Measurements from ENCODE around the gene PLCL1.

DNA sequence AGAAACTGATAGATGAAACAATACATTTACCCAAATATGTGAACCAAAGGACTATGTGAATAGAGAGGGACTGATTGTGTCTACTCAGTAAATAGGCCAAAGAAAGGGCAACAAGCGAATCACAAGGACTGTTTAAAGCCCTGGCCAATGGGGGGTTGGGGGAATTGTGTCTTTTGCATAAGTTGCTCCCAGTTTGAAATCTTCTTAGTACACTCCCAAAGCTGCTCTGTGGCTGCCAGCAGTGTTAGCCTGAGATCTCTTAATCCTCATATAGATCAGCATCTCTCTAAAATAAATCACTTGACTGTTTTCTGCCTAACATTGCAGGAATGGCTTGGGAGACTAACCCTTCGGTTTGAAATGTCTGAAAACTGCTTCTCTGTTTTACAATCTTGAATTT lies 236.4 kb downstream of the PLCL1 start:
- TF ChIP-seq, protein P1, sequence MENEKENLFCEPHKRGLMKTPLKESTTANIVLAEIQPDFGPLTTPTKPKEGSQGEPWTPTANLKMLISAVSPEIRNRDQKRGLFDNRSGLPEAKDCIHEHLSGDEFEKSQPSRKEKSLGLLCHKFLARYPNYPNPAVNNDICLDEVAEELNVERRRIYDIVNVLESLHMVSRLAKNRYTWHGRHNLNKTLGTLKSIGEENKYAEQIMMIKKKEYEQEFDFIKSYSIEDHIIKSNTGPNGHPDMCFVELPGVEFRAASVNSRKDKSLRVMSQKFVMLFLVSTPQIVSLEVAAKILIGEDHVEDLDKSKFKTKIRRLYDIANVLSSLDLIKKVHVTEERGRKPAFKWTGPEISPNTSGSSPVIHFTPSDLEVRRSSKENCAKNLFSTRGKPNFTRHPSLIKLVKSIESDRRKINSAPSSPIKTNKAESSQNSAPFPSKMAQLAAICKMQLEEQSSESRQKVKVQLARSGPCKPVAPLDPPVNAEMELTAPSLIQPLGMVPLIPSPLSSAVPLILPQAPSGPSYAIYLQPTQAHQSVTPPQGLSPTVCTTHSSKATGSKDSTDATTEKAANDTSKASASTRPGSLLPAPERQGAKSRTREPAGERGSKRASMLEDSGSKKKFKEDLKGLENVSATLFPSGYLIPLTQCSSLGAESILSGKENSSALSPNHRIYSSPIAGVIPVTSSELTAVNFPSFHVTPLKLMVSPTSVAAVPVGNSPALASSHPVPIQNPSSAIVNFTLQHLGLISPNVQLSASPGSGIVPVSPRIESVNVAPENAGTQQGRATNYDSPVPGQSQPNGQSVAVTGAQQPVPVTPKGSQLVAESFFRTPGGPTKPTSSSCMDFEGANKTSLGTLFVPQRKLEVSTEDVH (IDR thresholded peaks at IDR 0.05; ENCODE audit: low read depth, partially characterized antibody), result no peak
- no peak for TF ChIP-seq MTA3 (IDR thresholded peaks at IDR 0.05; ENCODE audit: borderline replicate concordance, low read length)
- TF ChIP-seq, protein P2, sequence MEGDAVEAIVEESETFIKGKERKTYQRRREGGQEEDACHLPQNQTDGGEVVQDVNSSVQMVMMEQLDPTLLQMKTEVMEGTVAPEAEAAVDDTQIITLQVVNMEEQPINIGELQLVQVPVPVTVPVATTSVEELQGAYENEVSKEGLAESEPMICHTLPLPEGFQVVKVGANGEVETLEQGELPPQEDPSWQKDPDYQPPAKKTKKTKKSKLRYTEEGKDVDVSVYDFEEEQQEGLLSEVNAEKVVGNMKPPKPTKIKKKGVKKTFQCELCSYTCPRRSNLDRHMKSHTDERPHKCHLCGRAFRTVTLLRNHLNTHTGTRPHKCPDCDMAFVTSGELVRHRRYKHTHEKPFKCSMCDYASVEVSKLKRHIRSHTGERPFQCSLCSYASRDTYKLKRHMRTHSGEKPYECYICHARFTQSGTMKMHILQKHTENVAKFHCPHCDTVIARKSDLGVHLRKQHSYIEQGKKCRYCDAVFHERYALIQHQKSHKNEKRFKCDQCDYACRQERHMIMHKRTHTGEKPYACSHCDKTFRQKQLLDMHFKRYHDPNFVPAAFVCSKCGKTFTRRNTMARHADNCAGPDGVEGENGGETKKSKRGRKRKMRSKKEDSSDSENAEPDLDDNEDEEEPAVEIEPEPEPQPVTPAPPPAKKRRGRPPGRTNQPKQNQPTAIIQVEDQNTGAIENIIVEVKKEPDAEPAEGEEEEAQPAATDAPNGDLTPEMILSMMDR (IDR thresholded peaks at IDR 0.05 in 2 of 3, conservative IDR thresholded peaks at IDR 0.05 in 1 of 3; ENCODE audit: control insufficient read depth in 2 of 3, extremely low read depth in 1 of 3, insufficient read depth in 1 of 3, low read depth in 3 of 3, low read length in 3 of 3), result no peak
- TF ChIP-seq MLLT1 (IDR thresholded peaks at IDR 0.05), result no peak
- no peak for TF ChIP-seq SP1 (IDR thresholded peaks at IDR 0.05; ENCODE audit: low read depth, low read length)
- TF ChIP-seq MYB (IDR thresholded peaks at IDR 0.05; ENCODE audit: borderline replicate concordance, low read depth, low read length), result no peak
- TF ChIP-seq NFYB (IDR thresholded peaks at IDR 0.05; ENCODE audit: insufficient read depth, low read depth, low read length), result no peak
- no peak for TF ChIP-seq USF2 (IDR thresholded peaks at IDR 0.05; ENCODE audit: borderline replicate concordance, low read depth, low read length)
- no peak for TF ChIP-seq POLR2AphosphoS2 (IDR thresholded peaks at IDR 0.05; ENCODE audit: low read depth, low read length)
- TF ChIP-seq, protein P3, sequence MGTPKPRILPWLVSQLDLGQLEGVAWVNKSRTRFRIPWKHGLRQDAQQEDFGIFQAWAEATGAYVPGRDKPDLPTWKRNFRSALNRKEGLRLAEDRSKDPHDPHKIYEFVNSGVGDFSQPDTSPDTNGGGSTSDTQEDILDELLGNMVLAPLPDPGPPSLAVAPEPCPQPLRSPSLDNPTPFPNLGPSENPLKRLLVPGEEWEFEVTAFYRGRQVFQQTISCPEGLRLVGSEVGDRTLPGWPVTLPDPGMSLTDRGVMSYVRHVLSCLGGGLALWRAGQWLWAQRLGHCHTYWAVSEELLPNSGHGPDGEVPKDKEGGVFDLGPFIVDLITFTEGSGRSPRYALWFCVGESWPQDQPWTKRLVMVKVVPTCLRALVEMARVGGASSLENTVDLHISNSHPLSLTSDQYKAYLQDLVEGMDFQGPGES (IDR thresholded peaks at IDR 0.05), result no peak
- no peak for TF ChIP-seq POLR2A (IDR thresholded peaks at IDR 0.05; ENCODE audit: low read depth, low read length)
